ENCODE data around the gene RPEL1.
"Not testable (repeated sequence)": the region's sequence is repeated elsewhere in the genome, so short reads cannot be mapped to it uniquely, and the experiment has no call there.

The RPEL1 gene

DNA sequence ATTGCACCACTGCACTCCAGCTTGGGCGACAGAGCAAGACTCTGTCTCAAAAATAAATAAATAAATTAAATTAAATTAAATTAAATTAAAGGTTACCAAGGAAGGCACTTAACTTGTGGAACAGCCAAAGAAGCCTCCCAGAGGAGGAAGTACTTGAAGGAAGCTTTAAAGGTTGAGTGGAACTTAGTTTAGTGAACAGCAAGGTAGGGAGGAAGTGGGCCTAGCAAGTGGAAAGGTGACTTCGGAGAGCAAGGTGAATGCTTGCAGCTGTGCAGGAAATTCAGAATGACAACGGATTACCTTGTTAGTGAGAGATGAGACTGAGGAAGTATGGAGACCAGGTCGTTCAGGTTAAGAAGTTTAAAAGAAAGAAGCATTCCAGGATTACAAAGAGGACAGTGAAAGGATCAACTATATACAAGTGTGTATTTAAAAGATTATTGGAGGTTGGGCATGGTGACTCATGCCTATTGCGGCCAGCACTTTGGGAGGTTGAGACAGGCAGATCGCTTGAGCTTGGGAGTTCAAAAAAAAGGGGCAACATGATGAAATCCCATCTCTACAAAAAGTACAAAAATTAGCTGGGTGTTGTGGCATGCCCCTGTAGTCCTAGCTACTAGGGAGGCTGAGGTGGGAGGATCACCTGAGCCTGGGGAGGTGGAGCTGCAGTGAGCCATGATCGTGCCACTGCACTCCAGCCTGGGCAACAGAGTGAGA, 12.8 kb upstream of the RPEL1 start:
- DNase-seq (ENCODE audit: low read depth in 2 of 2, low spot score in 1 of 2): no peak

GRCh38 chr10:103235775-103236174, 9.9 kb upstream of the RPEL1 start:
- DNase-seq (ENCODE audit: low read depth in 2 of 2, low spot score in 1 of 2): no peak

DNA sequence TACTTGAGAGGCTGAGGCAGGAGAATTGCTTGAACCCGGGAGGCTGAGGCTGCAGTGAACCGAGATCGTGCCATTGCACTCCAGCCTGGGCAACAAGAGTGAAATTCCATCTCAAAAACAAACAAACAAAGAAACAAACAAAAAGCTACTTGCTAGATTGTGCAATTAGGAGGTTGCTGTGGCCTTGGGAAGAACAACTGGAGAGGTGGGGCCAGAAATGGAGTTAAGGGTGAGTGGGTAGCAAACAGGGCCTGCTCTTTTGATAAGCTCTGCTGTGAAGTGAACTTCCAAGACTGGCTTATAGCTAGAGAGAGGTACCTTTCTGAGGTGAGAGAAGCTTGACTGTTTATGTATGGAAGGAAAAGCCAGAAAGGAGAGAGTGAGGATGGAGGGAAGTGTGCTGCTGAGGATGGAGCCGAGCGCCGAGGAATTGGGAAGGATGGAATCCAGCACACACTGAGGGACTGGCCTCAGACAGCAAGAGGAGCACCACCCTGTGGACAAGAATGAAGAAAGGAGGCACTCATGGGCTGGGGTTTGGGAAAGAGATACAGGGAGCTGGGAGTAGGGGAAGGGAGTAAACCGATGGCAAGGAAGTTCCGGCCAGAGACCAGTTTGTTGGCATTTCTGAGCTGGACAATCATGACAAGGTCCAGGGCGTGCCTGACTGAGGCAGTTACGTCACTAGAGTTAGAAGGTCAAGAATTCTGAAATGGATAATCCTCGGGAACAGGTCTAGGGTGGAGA, 7.0 kb upstream of the RPEL1 start:
- no peak for DNase-seq (ENCODE audit: low read depth in 2 of 2, low spot score in 1 of 2)

GRCh38 chr10:103241262-103242011, 4.2 kb upstream of the RPEL1 start:
- no peak for DNase-seq (ENCODE audit: low read depth in 2 of 2, low spot score in 1 of 2)

- DNase-seq (ENCODE audit: low read depth in 2 of 2, low spot score in 1 of 2): peak; percentile 8 to 29
Observed at GRCh38 chr10:103244666-103245271, 918 bp upstream of the RPEL1 start.

- DNase-seq (ENCODE audit: low read depth in 2 of 2, low spot score in 1 of 2): no peak
Observed at GRCh38 chr10:103246324-103246723, 637 bp downstream of the RPEL1 start.

DNA sequence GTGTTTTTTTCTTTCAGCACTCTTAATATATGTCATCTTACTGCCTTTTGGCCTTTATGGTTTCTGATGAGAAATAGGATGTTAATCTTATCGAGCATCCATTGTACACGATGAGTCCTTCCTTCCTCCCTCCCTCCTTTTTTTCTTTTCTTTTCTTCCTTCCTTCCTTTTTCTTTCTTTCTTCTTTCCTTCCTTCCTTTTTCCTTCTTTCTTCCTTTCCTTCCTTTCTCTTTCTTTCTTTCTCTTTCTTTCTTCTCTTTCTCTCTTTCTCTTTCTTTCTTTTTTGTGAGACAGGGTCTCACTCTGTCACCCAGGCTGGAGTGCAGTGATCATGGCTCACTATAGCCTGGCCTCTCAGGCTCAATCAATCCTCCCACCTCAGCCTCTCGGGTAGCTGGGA, 8.4 kb downstream of the RPEL1 start:
- DNase-seq (ENCODE audit: low read depth in 2 of 2, low spot score in 1 of 2): no peak

DNA sequence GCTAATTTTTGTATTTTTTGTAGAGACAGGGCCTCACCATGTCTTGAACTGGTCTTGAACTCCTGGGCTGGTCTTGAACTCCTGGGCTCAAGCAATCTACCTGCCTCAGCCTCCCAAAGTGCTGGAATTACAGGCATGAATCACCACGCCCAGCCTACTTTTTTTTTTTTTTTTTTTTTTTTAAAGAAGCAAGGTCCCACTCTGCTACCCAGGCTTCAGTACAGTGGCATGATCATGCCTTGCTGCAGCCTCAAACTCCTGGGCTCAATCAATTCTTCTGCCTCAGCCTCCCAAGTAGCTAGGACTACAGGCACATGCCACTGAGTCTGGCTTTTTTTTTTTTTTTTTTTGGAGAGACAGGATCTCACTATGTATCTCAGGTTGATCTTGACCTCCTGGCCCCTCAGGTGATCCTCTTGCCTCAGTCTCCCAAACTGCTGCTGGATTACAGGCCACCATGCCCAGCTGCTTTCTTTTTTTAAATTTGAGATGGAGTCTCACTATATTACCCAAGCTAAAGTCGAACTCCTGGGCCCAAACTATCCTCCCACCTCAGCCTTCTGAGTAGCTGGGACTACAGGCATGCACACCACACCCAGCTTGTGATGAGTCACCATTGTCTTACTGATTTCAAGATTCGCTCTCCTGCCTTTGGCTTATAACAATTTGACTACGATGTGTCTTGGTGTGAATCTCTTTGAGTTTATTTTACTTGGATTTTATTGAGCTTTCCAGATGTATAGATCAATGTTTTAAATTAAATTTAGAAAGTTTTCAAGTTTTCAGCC, 9.0 kb downstream of the RPEL1 start:
- no peak for DNase-seq (ENCODE audit: low read depth in 2 of 2, low spot score in 1 of 2)

- DNase-seq (ENCODE audit: low read depth in 2 of 2, low spot score in 1 of 2): no peak
Observed at GRCh38 chr10:103256613-103257012, 10.9 kb downstream of the RPEL1 start.

- no peak for DNase-seq (ENCODE audit: low read depth in 2 of 2, low spot score in 1 of 2)
Observed at GRCh38 chr10:103257812-103258211, 12.1 kb downstream of the RPEL1 start.

- not testable (repeated sequence) for DNase-seq (ENCODE audit: low read depth in 2 of 2, low spot score in 1 of 2)
Observed at GRCh38 chr10:103258928-103259327, 13.2 kb downstream of the RPEL1 start.

GRCh38 chr10:103259989-103260388, 14.3 kb downstream of the RPEL1 start:
- DNase-seq (ENCODE audit: low read depth in 2 of 2, low spot score in 1 of 2): no peak

GRCh38 chr10:103262229-103262628, 16.5 kb downstream of the RPEL1 start:
- no peak for DNase-seq (ENCODE audit: low read depth in 2 of 2, low spot score in 1 of 2)

DNA sequence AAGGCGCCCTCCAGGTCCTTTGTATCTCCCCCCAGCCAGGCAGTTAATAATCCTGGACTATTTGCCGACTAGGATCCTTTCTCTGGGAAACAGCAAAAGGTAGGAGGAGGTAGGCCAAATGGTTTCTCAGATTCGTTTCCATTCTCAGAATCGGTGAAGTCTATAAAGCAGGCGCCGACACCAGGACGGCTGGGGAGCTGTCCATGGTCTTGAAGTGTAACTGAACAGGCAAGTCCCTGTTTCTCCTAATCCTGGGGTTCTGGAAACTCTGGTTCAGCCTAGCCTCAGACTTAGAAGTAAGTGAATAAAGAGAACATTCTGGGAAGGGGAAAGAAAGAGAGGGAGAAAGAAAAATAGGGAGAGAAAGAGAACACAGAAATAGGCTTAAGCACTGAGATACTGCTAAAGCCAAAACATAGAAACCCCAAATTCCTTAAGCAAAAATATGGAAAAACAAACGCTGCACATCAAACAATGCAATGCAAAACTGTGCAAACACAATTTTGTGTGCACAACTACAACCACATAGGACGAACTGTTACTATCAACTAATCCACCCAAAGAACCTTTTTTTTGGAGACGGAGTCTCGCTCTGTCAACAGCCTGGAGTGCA, 20.1 kb downstream of the RPEL1 start:
- no peak for DNase-seq (ENCODE audit: low read depth in 2 of 2, low spot score in 1 of 2)

- no peak for DNase-seq (ENCODE audit: low read depth in 2 of 2, low spot score in 1 of 2)
Observed at GRCh38 chr10:103273041-103273441, 27.4 kb downstream of the RPEL1 start.

DNA sequence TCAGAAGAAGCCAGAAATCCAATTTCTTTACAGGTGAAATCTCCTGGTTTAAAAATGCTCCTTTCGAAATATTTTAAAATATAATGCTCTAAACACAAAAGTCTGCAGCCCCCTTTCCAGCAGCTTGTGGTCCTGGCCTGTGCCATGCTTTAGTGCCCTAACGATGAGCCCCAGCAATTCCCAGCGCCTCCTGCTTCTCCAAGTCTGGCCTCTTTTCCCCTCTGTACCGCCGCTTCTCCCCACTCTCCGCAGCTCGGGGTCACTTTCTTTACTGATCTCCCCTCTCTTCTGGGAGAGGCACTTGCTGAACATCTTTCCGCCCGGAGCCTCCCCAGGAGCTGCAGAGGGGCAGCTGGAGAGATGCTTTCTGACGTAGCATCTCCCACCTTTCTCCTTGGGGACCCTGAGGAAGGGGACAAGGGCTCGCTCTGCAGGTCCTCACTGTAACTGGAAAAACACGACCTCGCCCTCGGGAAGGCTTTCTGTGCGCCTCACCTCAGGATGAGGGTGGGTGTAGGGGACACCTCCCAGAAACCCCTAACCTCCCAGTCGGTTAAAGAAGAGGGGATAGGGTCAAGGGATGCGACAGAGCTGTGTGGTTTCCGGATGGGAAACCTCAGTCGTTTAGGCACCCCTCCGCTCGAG, 30.7 kb downstream of the RPEL1 start:
- no peak for DNase-seq (ENCODE audit: low read depth in 2 of 2, low spot score in 1 of 2)

- DNase-seq (ENCODE audit: low read depth in 2 of 2, low spot score in 1 of 2): no peak
Observed at GRCh38 chr10:103276896-103277712, 31.4 kb downstream of the RPEL1 start, which contains the start of gene INA. Gene INA (plus strand): TSS chr10:103277138. CDS start chr10:103277212, 74 bp downstream.

DNA sequence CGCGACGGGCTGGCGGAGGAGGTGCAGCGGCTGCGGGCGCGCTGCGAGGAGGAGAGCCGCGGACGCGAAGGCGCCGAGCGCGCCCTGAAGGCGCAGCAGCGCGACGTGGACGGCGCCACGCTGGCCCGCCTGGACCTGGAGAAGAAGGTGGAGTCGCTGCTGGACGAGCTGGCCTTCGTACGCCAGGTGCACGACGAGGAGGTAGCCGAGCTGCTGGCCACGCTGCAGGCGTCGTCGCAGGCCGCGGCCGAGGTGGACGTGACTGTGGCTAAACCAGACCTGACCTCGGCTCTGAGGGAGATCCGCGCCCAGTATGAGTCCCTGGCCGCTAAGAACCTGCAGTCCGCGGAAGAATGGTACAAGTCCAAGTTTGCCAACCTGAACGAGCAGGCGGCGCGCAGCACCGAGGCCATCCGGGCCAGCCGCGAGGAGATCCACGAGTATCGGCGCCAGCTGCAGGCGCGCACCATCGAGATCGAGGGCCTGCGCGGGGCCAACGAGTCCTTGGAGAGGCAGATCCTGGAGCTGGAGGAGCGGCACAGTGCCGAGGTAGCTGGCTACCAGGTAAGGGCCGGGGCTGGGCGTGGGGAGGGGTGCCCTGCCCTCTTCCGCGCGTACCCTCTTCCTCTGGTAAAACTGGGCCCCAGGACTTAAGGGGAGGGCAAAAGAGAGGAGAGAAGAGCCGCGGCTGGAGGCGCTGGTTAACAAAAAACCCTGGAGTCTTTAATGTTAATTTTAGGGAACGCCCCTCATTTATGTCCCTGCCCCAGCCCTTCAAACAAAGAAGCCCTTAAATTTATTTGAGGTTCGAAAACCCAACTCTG, 32.2 kb downstream of the RPEL1 start:
- DNase-seq (ENCODE audit: low read depth in 2 of 2, low spot score in 1 of 2): no peak
